GM12878 (cell line): ENCODE results near the gene PHRF1. TPM values are rescaled to one million over a fixed set of nuclear protein-coding genes. Genes with fewer than 3 reads are reported as not detected.

Experiments
- ATAC-seq: fragments of 200-7000 bp; cut with Tn5 transposase; 3 replicates; pipeline ENCODE4 v1.9.1; 2020; ENCODE audit warnings: mild to moderate bottlenecking, moderate library complexity
- BruUV-seq: library from RNA; stranded (reverse); fragments of 400-500 nt; replicated peaks from 2 replicates; lab custom pipeline; 2021; lab: Mats Ljungman, UMichigan
- CTCF ChIA-PET: fragments of 300-600 bp; sonication (Branson Sonifier 250); formaldehyde crosslinking; extraction: SDS; loops from one replicate; lab custom pipeline; 2021; ENCODE audit warnings: inconsistent platforms; lab: Yijun Ruan, JAX
- POLR2A ChIA-PET: fragments of 350-600 bp; formaldehyde crosslinking; extraction: SDS; loops from one replicate; lab custom pipeline; 2021; ENCODE audit warnings: inconsistent platforms; lab: Charles Lee
- RAD21 ChIA-PET: fragments of 300-600 bp; sonication (Branson Sonifier 250); formaldehyde crosslinking; loops from one replicate; lab custom pipeline; 2023; ENCODE audit warnings: antibody characterized with exemption; ENCODE audit not compliant: unreplicated experiment; lab: Charles Lee
- SMC1A ChIA-PET: fragments of 300-600 bp; sonication (Branson Sonifier 250); formaldehyde crosslinking; loops from one replicate; lab custom pipeline; 2023; ENCODE audit not compliant: unreplicated experiment, uncharacterized antibody; lab: Charles Lee
- DNase-seq: peaks from one replicate; pipeline ENCODE4 v3.0.0-alpha.2; 2011; ENCODE audit warnings: low read depth, low spot score
- FAIRE-seq: peaks from 3 replicates; lab custom pipeline; 2011; peaks lifted over from hg19 to GRCh38; lab: Jason Lieb, UNC
- H2AFZ ChIP-seq: 2 replicates; pipeline ENCODE4 v1.6.0; 2011; ENCODE audit warnings: low read depth, low read length, control low read depth; ENCODE audit not compliant: control insufficient read depth
- H3K27ac ChIP-seq: 2 replicates; pipeline ENCODE4 v1.5.1; 2011; ENCODE audit warnings: control low read depth; ENCODE audit not compliant: control insufficient read depth, insufficient read depth
- H3K27me3 ChIP-seq, 2 experiments: replicated peaks in 1 of 2; 2 replicates each; pipeline versions ENCODE4 v1.6.0 to v1.6.1; 2011; ENCODE audit warnings: low read length in 1 of 2; ENCODE audit not compliant: control insufficient read depth in 2 of 2, insufficient read depth in 2 of 2
- H3K36me3 ChIP-seq, 2 experiments: 2 replicates each; pipeline ENCODE4 v1.5.1; 2011; ENCODE audit warnings: low read length in 1 of 2; ENCODE audit not compliant: control insufficient read depth in 2 of 2, insufficient read depth in 2 of 2
- H3K4me1 ChIP-seq: 2 replicates; pipeline ENCODE4 v1.6.1; 2011; ENCODE audit warnings: mild to moderate bottlenecking, low read length, moderate library complexity, mixed read lengths; ENCODE audit not compliant: control insufficient read depth, insufficient read depth
- H3K4me2 ChIP-seq: 2 replicates; pipeline ENCODE4 v1.6.0; 2011; ENCODE audit warnings: control low read depth; ENCODE audit not compliant: control insufficient read depth, insufficient read depth
- H3K4me3 ChIP-seq: fragments of 200-600 bp; sonication (generic); 2 replicates; pipeline ENCODE4 v1.5.1; 2016
- H3K79me2 ChIP-seq: 2 replicates; pipeline ENCODE4 v1.6.0; 2011; ENCODE audit warnings: low read length; ENCODE audit not compliant: control insufficient read depth, insufficient read depth
- H3K9ac ChIP-seq: 2 replicates; pipeline ENCODE4 v1.8.0; 2011; ENCODE audit warnings: low read length, control low read depth, mixed read lengths; ENCODE audit not compliant: control insufficient read depth, insufficient read depth
- H3K9me3 ChIP-seq: replicated peaks from 3 replicates; pipeline ENCODE4 v1.5.1; 2011; ENCODE audit warnings: mild to moderate bottlenecking, low read length; ENCODE audit not compliant: control insufficient read depth, insufficient read depth
- H4K20me1 ChIP-seq: 2 replicates; pipeline ENCODE4 v1.6.0; 2011; ENCODE audit not compliant: control insufficient read depth, insufficient read depth
- CUX1 ChIP-seq: IDR thresholded peaks from 2 replicates; pipeline ENCODE4 v1.6.1; 2012; ENCODE audit warnings: improper control_type of control experiment, low read depth, low read length; ENCODE audit not compliant: insufficient replicate concordance
- HCFC1 ChIP-seq: fragments of 150-350 bp; IDR thresholded peaks from 2 replicates; pipeline ENCODE4 v1.6.1; 2014; ENCODE audit warnings: low read length
- LARP7 ChIP-seq: fragments of 450-650 bp; IDR thresholded peaks from 2 replicates; pipeline ENCODE4 v1.6.1; 2017; ENCODE audit warnings: mild to moderate bottlenecking
- MEF2A ChIP-seq: IDR thresholded peaks from 2 replicates; pipeline ENCODE4 v1.6.1; 2011; ENCODE audit warnings: low read depth, mild to moderate bottlenecking, low read length, moderate library complexity; ENCODE audit not compliant: insufficient read depth
- NFYA ChIP-seq: IDR thresholded peaks from 2 replicates; pipeline ENCODE4 v1.6.1; 2011; ENCODE audit warnings: low read depth, mild to moderate bottlenecking, low read length, improper control_type of control experiment, borderline replicate concordance
- POLR2AphosphoS2 ChIP-seq: IDR thresholded peaks from 2 replicates; pipeline ENCODE4 v1.6.1; 2011; ENCODE audit warnings: low read depth, mild to moderate bottlenecking, low read length, improper control_type of control experiment, moderate library complexity
- POLR2AphosphoS5 ChIP-seq: IDR thresholded peaks from 2 replicates; pipeline ENCODE4 v1.6.1; 2011; ENCODE audit warnings: mild to moderate bottlenecking, low read length, inconsistent platforms
- SKIL ChIP-seq: fragments of 450-650 bp; IDR thresholded peaks from 2 replicates; pipeline ENCODE4 v1.6.1; 2017; ENCODE audit warnings: mild to moderate bottlenecking, low read depth, inconsistent platforms; ENCODE audit not compliant: poor library complexity, severe bottlenecking
- WGBS: methylation state at CpG from one replicate; pipeline ENCODE4 v1.1.6; 2016; ENCODE audit warnings: low lambda C conversion rate; ENCODE audit not compliant: insufficient replicate concordance, insufficient coverage; ENCODE audit errors: missing lambda C conversion rate; 5-methylcytosine and 5-hydroxymethylcytosine counted together
- in situ Hi-C: fragments of 300-500 bp; cut with MboI; formaldehyde crosslinking; loops from 9 replicates; pipeline ENCODE4 v1.14.3; 2018; ENCODE audit warnings: mixed read lengths
- intact Hi-C: fragments of 100-400 bp; cut with micrococcal nuclease; formaldehyde crosslinking; loops from one replicate; pipeline ENCODE4 v1.14.2; 2022; ENCODE audit not compliant: unreplicated experiment
- polyA plus RNA-seq, 11 experiments: library from polyadenylated mRNA; depleted of rRNA in 4 of 11; unstranded in 6 of 11; stranded (reverse) in 5 of 11; fragments of >200 nt; fragmentation: Nextera tagmentation in 4 of 11; fragmentation: Illumina TruSeq in 1 of 11; extraction: Ambion mirVana in 4 of 11; extraction: Trizol in 1 of 11; gene quantifications; 1 replicate in 1 of 11; 2 replicates in 10 of 11; pipeline versions ENCODE4 v1.2.1 to v1.2.3, GENCODE V29; 2011 to 2016; ENCODE audit warnings: inconsistent platforms in 2 of 11, missing spikeins in 2 of 11, low read depth in 1 of 11
- total RNA-seq, 4 experiments: library from RNA; depleted of rRNA in 3 of 4; stranded (reverse); fragments of >200 nt in 3 of 4; fragmentation: Illumina TruSeq in 1 of 4; extraction: Trizol in 1 of 4; gene quantifications; 2 replicates each; pipeline versions ENCODE4 v1.2.1 to v1.2.3, GENCODE V29; 2013 to 2021

Gene PHRF1
- total and polyA plus RNA-seq, 10 of the 15 experiments (the other 5 are each of a cell fraction or from before 2014, with no cell fraction given): 0.13 to 43.5 (median 15.1) TPM

- TF ChIP-seq CUX1: no peak
Measured at GRCh38 chr11:577611-577894, 1.3 kb downstream of the PHRF1 start (continued).

GRCh38 chr11:578276-579035 is 2.2 kb downstream of the PHRF1 start:
- CTCF ChIA-PET: no interaction called here
- Histone ChIP-seq H3K9me3 (no peaks in the 10 kb centered on the region), H3K36me3 (peaks cover 5 to 6% of the 10 kb centered on the region in 2 experiments), H4K20me1 (peaks cover 28% of the 10 kb centered on the region), H3K79me2 (peaks cover 53% of the 10 kb centered on the region), H3K9ac (peak overlapping the region; percentile 97), H3K4me1 (peaks cover 16% of the 10 kb centered on the region), H3K4me3 (peak overlapping the region; percentile 85), H3K4me2 (peak overlapping the region; percentile 62), H3K27me3 (peaks cover 0 to 3% of the 10 kb centered on the region in 2 experiments; a peak in 2 of 4 replicates), H3K27ac (no peak overlapping the region), H2AFZ (no peak overlapping the region)
- DNase-seq: no peak
- in situ Hi-C loops: no loop called here
- RAD21 ChIA-PET: no interaction called here
- SMC1A ChIA-PET: interaction anchor here (0.7 kb wide), 1 partner anchor 351 kb away, joined by 3 read pairs; no protein-coding TSS in a partner anchor
- POLR2A ChIA-PET: interaction anchor here (1.5 kb wide), 1 partner anchor 18 kb away, joined by 4 read pairs; no protein-coding TSS in a partner anchor
- no peak for ATAC-seq
- intact Hi-C loops: no loop called here
- BruUV-seq: no TSS peak
- FAIRE-seq: no peak
- TF ChIP-seq MEF2A (no peak), NFYA (no peak), POLR2AphosphoS5 (no peak), SKIL (no peak), HCFC1 (no peak), LARP7 (no peak), POLR2AphosphoS2 (no peak)
- 77% methylated on average over 21 of the region's 21 CpGs for WGBS
